Spleen (tissue), 11 donors: ENCODE data around the gene LRP3. TPM values are rescaled to one million over a fixed set of nuclear protein-coding genes. Genes with fewer than 3 reads are reported as not detected.

Experiments
- DNase-seq: peaks from one replicate; pipeline ENCODE4 v3.0.0-alpha.2; 2020
- H3K27ac ChIP-seq, 8 donors: fragments of 200-600 bp; sonication (generic) in 7 of 8; 1 replicate in 4 of 8; 2 replicates in 4 of 8; pipeline versions ENCODE4 v1.5.0 to v1.8.0; 2016 to 2021; ENCODE audit warnings: inconsistent platforms in 4 of 8, mild to moderate bottlenecking in 4 of 8, moderate library complexity in 1 of 8
- H3K27me3 ChIP-seq, 7 donors: fragments of 200-600 bp; sonication (generic) in 6 of 7; replicated peaks in 1 of 7; 1 replicate in 4 of 7; 2 replicates in 3 of 7; pipeline versions ENCODE4 v1.5.0 to v1.8.0; 2016 to 2021; ENCODE audit warnings: inconsistent platforms in 3 of 7, mild to moderate bottlenecking in 1 of 7
- H3K36me3 ChIP-seq, 6 donors: fragments of 200-600 bp; sonication (generic) in 5 of 6; 1 replicate in 4 of 6; 2 replicates in 2 of 6; pipeline versions ENCODE4 v1.5.0 to v1.8.0; 2016 to 2021; ENCODE audit warnings: inconsistent platforms in 2 of 6
- H3K4me1 ChIP-seq, 6 donors: fragments of 200-600 bp; sonication (generic) in 5 of 6; 1 replicate in 3 of 6; 2 replicates in 3 of 6; pipeline versions ENCODE4 v1.5.0 to v1.8.0; 2016 to 2021; ENCODE audit warnings: inconsistent platforms in 3 of 6
- H3K4me3 ChIP-seq, 8 donors: fragments of 200-600 bp; sonication (generic) in 7 of 8; 1 replicate in 4 of 8; 2 replicates in 4 of 8; pipeline versions ENCODE4 v1.5.0 to v1.8.0; 2016 to 2021; ENCODE audit warnings: inconsistent platforms in 4 of 8, mild to moderate bottlenecking in 4 of 8, moderate library complexity in 2 of 8
- H3K9me3 ChIP-seq, 8 donors: fragments of 200-600 bp; sonication (generic) in 7 of 8; 1 replicate in 4 of 8; 2 replicates in 4 of 8; pipeline versions ENCODE4 v1.5.0 to v1.8.0; 2016 to 2021; ENCODE audit warnings: inconsistent platforms in 4 of 8
- CTCF ChIP-seq, 11 experiments: fragments of 200-600 bp in 7 of 11; fragments of 450-650 bp in 4 of 11; sonication (generic) in 4 of 11; IDR thresholded peaks in 8 of 11; conservative IDR thresholded peaks in 3 of 11; 1 replicate in 7 of 11; 2 replicates in 4 of 11; pipeline versions ENCODE4 v1.4.0 to v1.8.0; 2016 to 2021; ENCODE audit warnings: antibody characterized with exemption in 11 of 11, inconsistent platforms in 4 of 11, mild to moderate bottlenecking in 1 of 11
- POLR2A ChIP-seq, 3 donors: fragments of 450-650 bp; IDR thresholded peaks; one replicate each; pipeline ENCODE4 v1.5.1; 2017; ENCODE audit warnings: antibody characterized with exemption in 3 of 3, mild to moderate bottlenecking in 1 of 3
- POLR2AphosphoS5 ChIP-seq, 3 donors: sonication (generic); formaldehyde crosslinking; IDR thresholded peaks; one replicate each; pipeline ENCODE4 v1.5.1; 2017; ENCODE audit warnings: antibody characterized with exemption in 3 of 3
- WGBS, 5 donors: extraction: QIAGEN DNeasy Blood & Tissue Kit in 3 of 5; methylation state at CpG; one replicate each; pipeline versions ENCODE4 v1.1.5 to v1.1.7; 2013 to 2018; 5-methylcytosine and 5-hydroxymethylcytosine counted together
- intact Hi-C: fragments of 100-400 bp; cut with DNase I; formaldehyde crosslinking; loops from one replicate; pipeline ENCODE4 v1.15.0; 2023; ENCODE audit warnings: low total_unique reads
- polyA plus RNA-seq, 3 donors: library from polyadenylated mRNA; stranded (reverse); fragments of 200-250 nt; gene quantifications; one replicate each; pipeline ENCODE4 v1.2.1, GENCODE V29; 2013
- total RNA-seq, 7 donors: library from RNA; depleted of rRNA in 3 of 7; stranded (reverse); fragments of >200 nt in 3 of 7; fragmentation: NEBNext Ultra II Directional in 4 of 7; extraction: Animal tissue kit (Norgen Biotek cat#: 25700) in 4 of 7; gene quantifications; one replicate each; pipeline versions ENCODE4 v1.1.0 to v1.2.1, GENCODE V29; 2016 to 2021
- donor health status: healthy with polysubstance abuse.
- donor health status: DM: no; HTN: no; CAD: no; lungs with moderate emphysema.
- donor health status: DM: no; HTN: no; CAD: no.
- donor health status: Bipolar disorder and iron deficiency.
- donor health status: healthy.
- donor health status: DM: no; HTN: no; CAD: no.
- donor health status: DM: yes; HTN: yes; CAD: no.

LRP3 gene
- total and polyA plus RNA-seq, 10 donors = 1.4 to 12.8 (median 8.2) TPM

- intact Hi-C loops = no loop called here
- peak; percentile 92 to 96 (median 95) for TF ChIP-seq POLR2AphosphoS5 (IDR thresholded peaks at IDR 0.05)
- peak in 3 of 11 experiments; percentile 5 to 40 (median 26) for TF ChIP-seq CTCF (IDR thresholded peaks at IDR 0.05 in 8 of 11, conservative IDR thresholded peaks at IDR 0.05 in 3 of 11)
- peak in 2 of 3 donors; percentile 56 to 73 for TF ChIP-seq POLR2A (IDR thresholded peaks at IDR 0.05)
- H3K27ac ChIP-seq = peak overlapping the region; percentile 91 to 98 (median 96)
- peak; percentile 98 for DNase-seq
- H3K27me3 ChIP-seq = no peaks in the 10 kb centered on the region
- WGBS, 5 donors = 0% methylated on average over 43 to 65 of the region's 65 CpGs
- H3K36me3 ChIP-seq = no peaks in the 10 kb centered on the region
- H3K4me1 ChIP-seq = peaks cover 12 to 57% (median 39%) of the 10 kb centered on the region in 6 donors
- H3K4me3 ChIP-seq = peak overlapping the region; percentile 66 to 97 (median 82)
- H3K9me3 ChIP-seq = no peaks in the 10 kb centered on the region
Measured at GRCh38 chr19:33176670-33177416, 17.3 kb upstream of the LRP3 start.

DNA sequence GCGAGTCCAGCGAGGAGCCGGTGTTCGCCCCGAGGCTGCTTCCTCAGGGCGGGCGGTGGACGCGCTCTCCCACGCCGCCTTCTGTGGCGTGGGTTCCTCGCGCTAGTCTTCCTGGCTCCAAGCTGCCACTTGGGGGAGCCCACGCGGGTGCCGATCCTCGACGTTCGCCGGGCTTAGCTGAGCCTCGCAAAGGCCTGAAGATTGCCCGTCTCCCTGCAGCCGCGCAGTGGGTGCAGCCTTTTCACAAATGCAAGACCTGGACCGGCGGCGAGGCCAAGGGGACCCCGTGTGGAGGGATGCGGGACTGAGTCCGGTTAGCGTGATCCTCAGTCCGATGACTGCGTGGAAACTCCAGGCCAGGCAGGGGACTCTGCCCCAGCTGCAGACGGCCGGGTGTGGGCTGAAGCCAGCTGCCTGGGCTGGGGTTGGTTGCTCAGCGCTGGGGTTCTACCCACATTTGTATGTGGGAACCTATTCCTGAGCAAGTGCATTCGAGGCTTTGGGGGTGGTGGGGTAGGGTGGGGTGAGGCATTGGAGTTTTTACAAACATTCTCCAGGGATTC, 16.6 kb upstream of the LRP3 start:
- no peaks in the 10 kb centered on the region for H3K9me3 ChIP-seq
- peak overlapping the region; percentile 66 to 97 (median 82) for H3K4me3 ChIP-seq
- TF ChIP-seq POLR2A (IDR thresholded peaks at IDR 0.05) (no peak), CTCF (IDR thresholded peaks at IDR 0.05 in 8 of 11, conservative IDR thresholded peaks at IDR 0.05 in 3 of 11) (peak; percentile 28 to 75 (median 58)), POLR2AphosphoS5 (IDR thresholded peaks at IDR 0.05) (no peak)
- intact Hi-C loops = no loop called here
- WGBS, 5 donors = 0 to 1% (median 0%) methylated on average over 26 to 38 of the region's 38 CpGs
- H3K27ac ChIP-seq = peak overlapping the region; percentile 91 to 98 (median 96)
- DNase-seq = no peak
- peaks cover 12 to 50% (median 37%) of the 10 kb centered on the region in 6 donors for H3K4me1 ChIP-seq
- H3K27me3 ChIP-seq = no peaks in the 10 kb centered on the region
- no peaks in the 10 kb centered on the region for H3K36me3 ChIP-seq

DNA sequence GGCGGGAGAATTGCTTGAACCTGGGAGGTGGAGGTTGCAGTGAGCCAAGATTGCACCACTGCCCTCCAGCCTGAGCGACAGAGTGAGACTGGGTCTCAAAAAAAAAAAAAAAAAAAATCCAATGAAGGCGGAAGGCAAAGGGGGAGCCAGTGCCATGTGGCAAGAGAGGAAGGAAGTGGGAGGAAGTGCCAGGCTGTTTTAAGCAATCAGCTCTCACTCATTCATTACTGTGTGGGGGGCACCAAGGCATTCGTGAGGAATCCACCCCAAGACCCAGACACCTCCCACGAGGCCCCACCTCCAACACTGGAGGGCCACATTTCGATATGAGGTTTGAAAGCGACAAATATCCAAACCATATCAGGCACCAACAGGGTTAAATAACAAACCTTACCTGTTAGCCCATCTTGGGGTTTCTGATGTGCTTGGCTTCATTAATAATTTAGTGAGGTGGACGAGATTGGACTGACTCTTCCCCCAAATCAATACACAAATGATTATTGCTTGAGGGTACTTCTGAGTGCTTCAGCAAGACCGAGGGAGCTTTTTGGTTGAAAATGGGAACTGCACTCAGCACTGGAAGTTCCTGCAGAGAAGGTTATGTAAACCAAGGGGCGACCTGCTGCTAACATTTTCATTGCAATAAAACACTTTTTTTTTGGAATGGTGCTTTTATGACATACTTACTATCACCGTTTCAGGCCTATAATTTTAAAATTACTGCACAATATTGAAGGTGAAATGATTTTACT, 7.5 kb upstream of the LRP3 start:
- WGBS, 5 donors = 19 to 45% (median 28%) methylated on average over 11 of the region's 11 CpGs
- peaks cover 0 to 42% (median 9%) of the 10 kb centered on the region in 6 donors for H3K4me1 ChIP-seq
- peaks cover 0 to 15% (median 0%) of the 10 kb centered on the region in 7 donors for H3K27me3 ChIP-seq
- peak overlapping the region in 1 of 8 donors; percentile 13 for H3K4me3 ChIP-seq
- peak overlapping the region in 3 of 8 donors; percentile 52 to 73 (median 66) for H3K27ac ChIP-seq
- H3K36me3 ChIP-seq = no peaks in the 10 kb centered on the region
- intact Hi-C loops = no loop called here
- DNase-seq = peak; percentile 55
- no peak for TF ChIP-seq POLR2A (IDR thresholded peaks at IDR 0.05)
- no peak for TF ChIP-seq POLR2AphosphoS5 (IDR thresholded peaks at IDR 0.05)
- no peak for TF ChIP-seq CTCF (IDR thresholded peaks at IDR 0.05 in 8 of 11, conservative IDR thresholded peaks at IDR 0.05 in 3 of 11)
- no peaks in the 10 kb centered on the region for H3K9me3 ChIP-seq
